Gastrocnemius medialis (tissue), 4 donors: Measurements from ENCODE around the gene CHN2.

Source experiments
- CTCF ChIP-seq, 5 experiments: fragments of 450-650 bp in 3 of 5; fragments of 200-600 bp in 2 of 5; sonication (generic) in 2 of 5; IDR thresholded peaks in 4 of 5; conservative IDR thresholded peaks in 1 of 5; 1 replicate in 4 of 5; 2 replicates in 1 of 5; pipeline ENCODE4 v1.5.1; 2016 to 2019; ENCODE audit warnings: antibody characterized with exemption in 5 of 5, mild to moderate bottlenecking in 3 of 5, moderate library complexity in 3 of 5
- POLR2A ChIP-seq, 2 donors: fragments of 450-650 bp; IDR thresholded peaks; one replicate each; pipeline ENCODE4 v1.6.1; 2017; ENCODE audit warnings: antibody characterized with exemption in 2 of 2, mild to moderate bottlenecking in 2 of 2, moderate library complexity in 2 of 2

DNA sequence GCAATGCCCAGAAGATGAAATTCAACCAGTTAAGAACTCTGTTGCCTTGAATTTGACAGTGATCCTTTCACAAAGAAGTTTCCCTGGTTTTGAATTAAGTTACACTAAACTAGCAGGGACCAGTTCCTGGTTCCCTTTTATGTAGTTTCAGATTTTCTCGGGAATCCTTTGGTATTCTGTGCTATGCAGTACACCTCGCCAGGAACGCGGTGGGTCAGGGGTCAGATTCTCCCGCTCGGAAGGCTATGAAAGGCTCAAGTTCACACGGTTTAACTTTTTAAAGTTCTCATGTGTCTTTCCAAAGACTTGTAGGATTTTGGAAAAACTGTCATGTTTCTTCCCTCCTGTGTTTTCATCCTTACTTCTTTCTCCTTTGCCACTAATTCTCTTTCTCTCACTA, 264.4 kb downstream of the CHN2 start:
- no peak for TF ChIP-seq CTCF (IDR thresholded peaks at IDR 0.05 in 4 of 5, conservative IDR thresholded peaks at IDR 0.05 in 1 of 5)
- TF ChIP-seq POLR2A (IDR thresholded peaks at IDR 0.05), result no peak
